Measurements from ENCODE around the gene SAV1.

DNA sequence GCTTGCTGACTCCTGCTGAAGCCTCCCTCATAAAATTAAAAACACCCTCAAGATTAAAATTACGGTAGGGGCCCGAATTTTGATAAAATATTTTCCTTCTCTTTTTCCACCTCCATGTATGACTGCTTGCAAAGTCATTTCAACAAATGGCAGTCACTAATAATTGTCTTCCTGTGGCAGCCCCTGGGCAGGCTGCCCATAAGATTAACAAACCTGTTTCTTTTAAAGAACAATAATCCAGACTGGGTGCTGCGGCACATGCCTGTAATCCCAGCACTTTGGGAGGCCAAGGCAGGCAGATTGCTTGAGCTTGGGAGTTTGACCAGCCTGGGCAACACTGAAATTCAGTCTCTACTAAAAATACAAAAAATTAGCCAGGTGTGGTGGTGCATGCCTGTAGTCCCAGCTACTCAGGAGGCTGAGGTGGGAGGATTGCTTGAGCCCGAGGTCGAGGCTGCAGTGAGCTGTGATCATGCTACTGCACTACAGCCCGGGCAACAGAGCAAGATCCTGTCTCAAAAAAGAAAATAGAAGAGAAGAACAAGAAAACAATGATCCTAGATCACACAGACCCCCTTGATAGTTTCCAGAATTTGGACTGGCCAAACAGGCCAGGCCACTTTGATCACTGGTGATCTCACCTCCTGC, 8.7 kb downstream of the SAV1 start:
- TF ChIP-seq, protein P1, sequence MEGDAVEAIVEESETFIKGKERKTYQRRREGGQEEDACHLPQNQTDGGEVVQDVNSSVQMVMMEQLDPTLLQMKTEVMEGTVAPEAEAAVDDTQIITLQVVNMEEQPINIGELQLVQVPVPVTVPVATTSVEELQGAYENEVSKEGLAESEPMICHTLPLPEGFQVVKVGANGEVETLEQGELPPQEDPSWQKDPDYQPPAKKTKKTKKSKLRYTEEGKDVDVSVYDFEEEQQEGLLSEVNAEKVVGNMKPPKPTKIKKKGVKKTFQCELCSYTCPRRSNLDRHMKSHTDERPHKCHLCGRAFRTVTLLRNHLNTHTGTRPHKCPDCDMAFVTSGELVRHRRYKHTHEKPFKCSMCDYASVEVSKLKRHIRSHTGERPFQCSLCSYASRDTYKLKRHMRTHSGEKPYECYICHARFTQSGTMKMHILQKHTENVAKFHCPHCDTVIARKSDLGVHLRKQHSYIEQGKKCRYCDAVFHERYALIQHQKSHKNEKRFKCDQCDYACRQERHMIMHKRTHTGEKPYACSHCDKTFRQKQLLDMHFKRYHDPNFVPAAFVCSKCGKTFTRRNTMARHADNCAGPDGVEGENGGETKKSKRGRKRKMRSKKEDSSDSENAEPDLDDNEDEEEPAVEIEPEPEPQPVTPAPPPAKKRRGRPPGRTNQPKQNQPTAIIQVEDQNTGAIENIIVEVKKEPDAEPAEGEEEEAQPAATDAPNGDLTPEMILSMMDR (IDR thresholded peaks at IDR 0.05): no peak
- no peak for TF ChIP-seq EP300 (IDR thresholded peaks at IDR 0.05)
